SK-N-SH (cell line): ENCODE data around the gene MRPL27. TPM values are rescaled to one million over a fixed set of nuclear protein-coding genes. Genes with fewer than 3 reads are reported as not detected.

ENCODE experiments used
- CTCF ChIA-PET: fragments of 300-600, 350-600 bp; formaldehyde crosslinking; extraction: SDS; loops from one replicate; lab custom pipeline; 2021; lab: Yijun Ruan, JAX
- POLR2A ChIA-PET: fragments of 350-600 bp; sonication (Branson Sonifier 250); formaldehyde crosslinking; extraction: SDS; loops from one replicate; lab custom pipeline; 2020; ENCODE audit warnings: antibody characterized with exemption, inconsistent platforms; lab: Yijun Ruan, JAX
- DNase-seq: peaks from one replicate; pipeline ENCODE4 v3.0.0; 2012
- H2AFZ ChIP-seq: fragments of 200-600 bp; sonication (generic); 2 replicates; pipeline ENCODE4 v1.8.1; 2016; ENCODE audit warnings: antibody characterized with exemption, mild to moderate bottlenecking, low read depth
- H3F3A ChIP-seq: fragments of 200-600 bp; sonication (generic); replicated peaks from 2 replicates; pipeline ENCODE3; 2016; ENCODE audit warnings: antibody characterized with exemption, mild to moderate bottlenecking; ENCODE audit not compliant: insufficient read depth
- H3K27ac ChIP-seq, 2 experiments: fragments of 200-500 bp in 1 of 2; fragments of 200-600 bp in 1 of 2; sonication (Bioruptor generic) in 1 of 2; sonication (generic), shearing (Covaris generic) in 1 of 2; 2 replicates each; pipeline versions ENCODE4 v1.5.1 to v1.6.1; 2014 to 2016; ENCODE audit warnings: low read depth in 2 of 2, inconsistent platforms in 1 of 2, low read length in 1 of 2, mild to moderate bottlenecking in 1 of 2, mixed read lengths in 1 of 2
- H3K27me3 ChIP-seq: fragments of 200-600 bp; sonication (generic), shearing (Covaris generic); 2 replicates; pipeline ENCODE4 v1.6.1; 2016; ENCODE audit warnings: mixed run types; ENCODE audit not compliant: insufficient read depth
- H3K36me3 ChIP-seq, 2 experiments: fragments of 200-500 bp in 1 of 2; fragments of 200-600 bp in 1 of 2; sonication (Bioruptor generic) in 1 of 2; sonication (generic) in 1 of 2; replicated peaks in 1 of 2; 2 replicates each; pipeline versions ENCODE3 to v1.5.1; 2014 to 2016; ENCODE audit warnings: low read length in 1 of 2, mild to moderate bottlenecking in 1 of 2; ENCODE audit not compliant: insufficient read depth in 2 of 2, control insufficient read depth in 1 of 2
- H3K4me1 ChIP-seq, 2 experiments: fragments of 200-500 bp in 1 of 2; fragments of 200-600 bp in 1 of 2; sonication (Bioruptor generic) in 1 of 2; sonication (generic), shearing (Covaris generic) in 1 of 2; 2 replicates each; pipeline versions ENCODE4 v1.5.1 to v1.6.1; 2014 to 2016; ENCODE audit warnings: low read depth in 1 of 2, low read length in 1 of 2, mixed run types in 1 of 2; ENCODE audit not compliant: insufficient read depth in 2 of 2, control insufficient read depth in 1 of 2
- H3K4me2 ChIP-seq: fragments of 200-600 bp; sonication (generic), shearing (Covaris generic); 2 replicates; pipeline ENCODE4 v1.6.1; 2017; ENCODE audit warnings: mixed run types
- H3K4me3 ChIP-seq, 2 experiments: fragments of 200-500 bp in 1 of 2; fragments of 200-600 bp in 1 of 2; sonication (Bioruptor generic) in 1 of 2; sonication (generic), shearing (Covaris generic) in 1 of 2; 2 replicates each; pipeline versions ENCODE4 v1.5.1 to v1.8.1; 2014 to 2016; ENCODE audit warnings: low read depth in 2 of 2, inconsistent platforms in 1 of 2, low read length in 1 of 2, mild to moderate bottlenecking in 1 of 2, mixed read lengths in 1 of 2, moderate library complexity in 1 of 2
- H3K79me2 ChIP-seq: fragments of 200-600 bp; sonication (generic); 2 replicates; pipeline ENCODE4 v1.8.1; 2017; ENCODE audit warnings: mild to moderate bottlenecking; ENCODE audit not compliant: insufficient read depth
- H3K9ac ChIP-seq: fragments of 200-600 bp; sonication (generic); 2 replicates; pipeline ENCODE4 v1.6.1; 2017; ENCODE audit warnings: mixed run types
- H3K9me2 ChIP-seq: fragments of 200-600 bp; sonication (generic); 2 replicates; pipeline ENCODE4 v1.6.1; 2017; ENCODE audit warnings: mixed run types
- H3K9me3 ChIP-seq: fragments of 200-600 bp; sonication (generic); 2 replicates; pipeline ENCODE4 v1.6.1; 2017; ENCODE audit warnings: mixed run types, mild to moderate bottlenecking, moderate library complexity
- H4K20me1 ChIP-seq: fragments of 200-600 bp; sonication (generic); 2 replicates; pipeline ENCODE4 v1.6.1; 2017; ENCODE audit warnings: mild to moderate bottlenecking, mixed run types; ENCODE audit not compliant: insufficient read depth
- CTCF ChIP-seq: fragments of 200-600 bp; sonication (generic); IDR thresholded peaks from 2 replicates; pipeline ENCODE4 v1.6.1; 2017; ENCODE audit warnings: antibody characterized with exemption, mild to moderate bottlenecking, moderate library complexity
- FOSL2 ChIP-seq: IDR thresholded peaks from 2 replicates; pipeline ENCODE4 v1.4.0; 2012; ENCODE audit warnings: low read depth, mild to moderate bottlenecking, moderate library complexity, borderline replicate concordance
- IRF3 ChIP-seq: fragments of 150-350 bp; IDR thresholded peaks from 2 replicates; pipeline ENCODE4 v1.6.1; 2016; ENCODE audit warnings: mild to moderate bottlenecking, low read depth, low read length
- MEF2A ChIP-seq: IDR thresholded peaks from 2 replicates; pipeline ENCODE4 v1.4.0; 2012; ENCODE audit warnings: low read depth, borderline replicate concordance
- MXI1 ChIP-seq: IDR thresholded peaks from 2 replicates; pipeline ENCODE4 v1.6.1; 2012; ENCODE audit warnings: mild to moderate bottlenecking, low read depth, low read length, improper control_type of control experiment
- NFIC ChIP-seq: IDR thresholded peaks from 2 replicates; pipeline ENCODE4 v1.4.0; 2012; ENCODE audit warnings: borderline replicate concordance
- RFX5 ChIP-seq: IDR thresholded peaks from 2 replicates; pipeline ENCODE4 v1.6.1; 2012; ENCODE audit warnings: mild to moderate bottlenecking, improper control_type of control experiment, low read length
- RXRA ChIP-seq: IDR thresholded peaks from 2 replicates; pipeline ENCODE4 v1.4.0; 2012; ENCODE audit warnings: low read depth, mild to moderate bottlenecking, borderline replicate concordance
- TAF1 ChIP-seq: IDR thresholded peaks from 2 replicates; pipeline ENCODE4 v1.6.1; 2012; ENCODE audit warnings: low read depth, mild to moderate bottlenecking, low read length, moderate library complexity, borderline replicate concordance
- TEAD4 ChIP-seq: IDR thresholded peaks from 2 replicates; pipeline ENCODE4 v1.4.0; 2012; ENCODE audit warnings: mild to moderate bottlenecking, borderline replicate concordance; ENCODE audit not compliant: insufficient read depth
- WGBS: methylation state at CpG from one replicate; pipeline ENCODE4 v1.1.6; 2017; ENCODE audit warnings: low lambda C conversion rate; 5-methylcytosine and 5-hydroxymethylcytosine counted together
- polyA plus RNA-seq, 3 experiments: library from polyadenylated mRNA; depleted of rRNA; stranded (reverse); fragments of >200 nt; gene quantifications; 2 replicates each; pipeline ENCODE4 v1.2.3, GENCODE V29; 2012

MRPL27 gene
- polyA plus RNA-seq, 1 of the 3 experiments (the other 2 are of a cell fraction): 266 TPM

GRCh38 chr17:50326831-50327364 lies 46.1 kb downstream of the MRPL27 start:
- H4K20me1 ChIP-seq: no peaks in the 10 kb centered on the region
- H3F3A ChIP-seq: peaks cover 17% of the 10 kb centered on the region
- H3K9me2 ChIP-seq: no peaks in the 10 kb centered on the region
- no peaks in the 10 kb centered on the region for H3K79me2 ChIP-seq
- no peak overlapping the region for H3K4me2 ChIP-seq
- ChIA-PET POLR2A (no interaction called here), CTCF (interaction anchor here (1.3 kb wide), 1 partner anchor 30 kb away, joined by 4 read pairs; no protein-coding TSS in a partner anchor)
- DNase-seq: no peak
- H3K9ac ChIP-seq: no peak overlapping the region
- peaks cover 0 to 10% of the 10 kb centered on the region in 2 experiments; a peak in 3 of 4 replicates for H3K4me1 ChIP-seq
- H3K27me3 ChIP-seq: no peaks in the 10 kb centered on the region
- TF ChIP-seq TEAD4: no peak
- no peak for TF ChIP-seq FOSL2
- TF ChIP-seq NFIC: no peak
- no peak for TF ChIP-seq IRF3
- no peak for TF ChIP-seq MEF2A
- TF ChIP-seq MXI1: no peak
- TF ChIP-seq RXRA: no peak
- no peak for TF ChIP-seq TAF1
- no peaks in the 10 kb centered on the region for H3K9me3 ChIP-seq
- no peak overlapping the region for H3K27ac ChIP-seq
- H3K4me3 ChIP-seq: no peak overlapping the region
- no peak overlapping the region for H2AFZ ChIP-seq
- 76% methylated on average over 9 of the region's 9 CpGs for WGBS
- H3K36me3 ChIP-seq: no peaks in the 10 kb centered on the region

- Histone ChIP-seq H3K27ac (no peak overlapping the region), H3K36me3 (no peaks in the 10 kb centered on the region), H3K79me2 (no peaks in the 10 kb centered on the region), H3K9me2 (no peaks in the 10 kb centered on the region), H3K9ac (no peak overlapping the region), H3K4me2 (no peak overlapping the region), H3K9me3 (no peaks in the 10 kb centered on the region), H3K4me3 (no peak overlapping the region), H4K20me1 (no peaks in the 10 kb centered on the region), H3K4me1 (peaks cover 0 to under 1% of the 10 kb centered on the region in 2 experiments; a peak in 2 of 4 replicates), H3F3A (peaks cover 11% of the 10 kb centered on the region), H2AFZ (no peak overlapping the region), H3K27me3 (no peaks in the 10 kb centered on the region)
- 32% methylated on average over 4 of the region's 4 CpGs for WGBS
- DNase-seq: no peak
- TF ChIP-seq CTCF (no peak), IRF3 (no peak), RFX5 (no peak)
- CTCF ChIA-PET: interaction anchor here (0.7 to 4.2 kb wide), 4 partner anchors 29 to 156 kb away, joined by 3 to 24 read pairs (median 4); partner anchors contain the start of gene COL1A1
- POLR2A ChIA-PET: no interaction called here
These were observed 47.1 kb downstream of the MRPL27 start for GRCh38 chr17:50325906-50326305.
